Esophagus squamous epithelium (tissue), 5 donors: Measurements from ENCODE around the gene NSMCE4A. TPM values are rescaled to one million over a fixed set of nuclear protein-coding genes. Genes with fewer than 3 reads are reported as not detected.

ENCODE experiments used
- DNase-seq: peaks from one replicate; lab custom pipeline; 2025; lab: John Stamatoyannopoulos, UW
- H3K27ac ChIP-seq, 4 donors: fragments of 200-600 bp; sonication (generic); one replicate each; pipeline ENCODE4 v1.5.1; 2016 to 2019; ENCODE audit warnings: mild to moderate bottlenecking in 1 of 4
- H3K27me3 ChIP-seq, 4 donors: fragments of 200-600 bp; sonication (generic); 1 replicate in 3 of 4; 2 replicates in 1 of 4; pipeline versions ENCODE4 v1.5.1 to v1.6.0; 2017 to 2021; ENCODE audit warnings: antibody characterized with exemption in 1 of 4
- H3K36me3 ChIP-seq, 3 donors: fragments of 200-600 bp; sonication (generic); one replicate each; pipeline ENCODE4 v1.5.1; 2016 to 2019
- H3K4me1 ChIP-seq, 3 donors: fragments of 200-600 bp; sonication (generic); one replicate each; pipeline ENCODE4 v1.5.1; 2017 to 2019
- H3K4me3 ChIP-seq, 4 donors: fragments of 200-600 bp; sonication (generic); 1 replicate in 3 of 4; 2 replicates in 1 of 4; pipeline ENCODE4 v1.5.1; 2016 to 2019; ENCODE audit warnings: mild to moderate bottlenecking in 2 of 4, moderate library complexity in 1 of 4
- H3K9me3 ChIP-seq, 3 donors: fragments of 200-600 bp; sonication (generic); one replicate each; pipeline ENCODE4 v1.5.1; 2016 to 2019
- CTCF ChIP-seq, 6 experiments: fragments of 450-650 bp in 4 of 6; fragments of 200-600 bp in 2 of 6; sonication (generic) in 2 of 6; IDR thresholded peaks; one replicate each; pipeline ENCODE4 v1.5.1; 2016 to 2019; ENCODE audit warnings: antibody characterized with exemption in 6 of 6, mild to moderate bottlenecking in 4 of 6, moderate library complexity in 4 of 6
- POLR2A ChIP-seq, 4 donors: fragments of 450-650 bp; IDR thresholded peaks; one replicate each; pipeline ENCODE4 v1.6.1; 2017; ENCODE audit warnings: antibody characterized with exemption in 4 of 4, mild to moderate bottlenecking in 4 of 4, moderate library complexity in 3 of 4
- WGBS, 2 donors: methylation state at CpG; one replicate each; pipeline ENCODE4 v1.1.5; 2018; 5-methylcytosine and 5-hydroxymethylcytosine counted together
- intact Hi-C: fragments of 100-400 bp; cut with DNase I; formaldehyde crosslinking; loops from one replicate; pipeline ENCODE4 v1.15.0; 2022
- total RNA-seq, 4 donors: library from RNA; depleted of rRNA; stranded (reverse); fragments of >200 nt; gene quantifications; one replicate each; pipeline ENCODE4 v1.1.0, GENCODE V29; 2016
- donor health status: DM: yes; HTN: yes; CAD: no.

Gene NSMCE4A
- total RNA-seq, 4 donors from 2014 or later = 37.0 to 83.2 (median 41.5) TPM

GRCh38 chr10:122014652-122015248 is 39.7 kb upstream of the NSMCE4A start:
- H3K27ac ChIP-seq = peak overlapping the region in 2 of 4 donors; percentile 50 to 52
- H3K4me1 ChIP-seq = peaks cover 0 to 35% (median 7%) of the 10 kb centered on the region in 3 donors
- 39 to 40% methylated on average over 3 of the region's 3 CpGs for WGBS, 2 donors
- TF ChIP-seq POLR2A (IDR thresholded peaks at IDR 0.05) (no peak), CTCF (IDR thresholded peaks at IDR 0.05) (no peak)
- no peaks in the 10 kb centered on the region for H3K27me3 ChIP-seq
- intact Hi-C loops = no loop called here
- no peaks in the 10 kb centered on the region for H3K9me3 ChIP-seq
- H3K36me3 ChIP-seq = no peaks in the 10 kb centered on the region
- no peak for DNase-seq
- no peak overlapping the region for H3K4me3 ChIP-seq

GRCh38 chr10:122013311-122013780 is 38.3 kb upstream of the NSMCE4A start:
- intact Hi-C loops = no loop called here
- H3K36me3 ChIP-seq = no peaks in the 10 kb centered on the region
- no peak overlapping the region for H3K27ac ChIP-seq
- H3K9me3 ChIP-seq = no peaks in the 10 kb centered on the region
- no peaks in the 10 kb centered on the region for H3K27me3 ChIP-seq
- TF ChIP-seq CTCF (IDR thresholded peaks at IDR 0.05) (no peak), POLR2A (IDR thresholded peaks at IDR 0.05) (no peak)
- no peak overlapping the region for H3K4me3 ChIP-seq
- DNase-seq = no peak
- H3K4me1 ChIP-seq = peaks cover 0 to 21% (median under 1%) of the 10 kb centered on the region in 3 donors
- 57 to 63% methylated on average over 3 to 5 of the region's 8 CpGs for WGBS, 2 donors

- intact Hi-C loops = no loop called here
- no peak for DNase-seq
- Histone ChIP-seq H3K36me3 (no peaks in the 10 kb centered on the region), H3K4me1 (peaks cover 0 to 15% (median 0%) of the 10 kb centered on the region in 3 donors), H3K4me3 (no peak overlapping the region), H3K9me3 (no peaks in the 10 kb centered on the region), H3K27ac (no peak overlapping the region), H3K27me3 (no peaks in the 10 kb centered on the region)
- TF ChIP-seq POLR2A (IDR thresholded peaks at IDR 0.05) (no peak), CTCF (IDR thresholded peaks at IDR 0.05) (no peak)
- 64 to 82% methylated on average over 5 of the region's 5 CpGs for WGBS, 2 donors
Measured at GRCh38 chr10:122012731-122013130, 37.7 kb upstream of the NSMCE4A start.

GRCh38 chr10:122010405-122011050 is 35.5 kb upstream of the NSMCE4A start:
- WGBS, 2 donors = 78 to 89% methylated on average over 4 of the region's 4 CpGs
- Histone ChIP-seq H3K27me3 (no peaks in the 10 kb centered on the region), H3K27ac (no peak overlapping the region), H3K4me1 (peaks cover 0 to 14% (median 0%) of the 10 kb centered on the region in 3 donors), H3K4me3 (no peak overlapping the region), H3K9me3 (no peaks in the 10 kb centered on the region), H3K36me3 (no peaks in the 10 kb centered on the region)
- intact Hi-C loops = no loop called here
- no peak for TF ChIP-seq POLR2A (IDR thresholded peaks at IDR 0.05)
- TF ChIP-seq CTCF (IDR thresholded peaks at IDR 0.05) = no peak
- no peak for DNase-seq

- WGBS, 2 donors = 59 to 78% methylated on average over 3 of the region's 3 CpGs
- Histone ChIP-seq H3K27me3 (no peaks in the 10 kb centered on the region), H3K4me1 (no peaks in the 10 kb centered on the region), H3K9me3 (peaks cover 0 to under 1% (median 0%) of the 10 kb centered on the region in 3 donors), H3K27ac (no peak overlapping the region), H3K36me3 (no peaks in the 10 kb centered on the region), H3K4me3 (no peak overlapping the region)
- no peak for DNase-seq
- no peak for TF ChIP-seq CTCF (IDR thresholded peaks at IDR 0.05)
- TF ChIP-seq POLR2A (IDR thresholded peaks at IDR 0.05) = no peak
- intact Hi-C loops = no loop called here
Measured at GRCh38 chr10:122007415-122007814, 32.4 kb upstream of the NSMCE4A start.
